GM23248 (cell line): ENCODE data around the gene CYCS. TPM values are rescaled to one million over a fixed set of nuclear protein-coding genes. Genes with fewer than 3 reads are reported as not detected.

Experiments
- DNase-seq: peaks from one replicate; pipeline ENCODE4 v3.0.0-alpha.2; 2015
- H2AFZ ChIP-seq: fragments of 200-600 bp; sonication (generic); 2 replicates; pipeline ENCODE4 v1.6.1; 2016; ENCODE audit warnings: antibody characterized with exemption
- H3F3A ChIP-seq: fragments of 200-600 bp; sonication (generic); 2 replicates; pipeline ENCODE4 v1.6.1; 2016; ENCODE audit warnings: mild to moderate bottlenecking, antibody characterized with exemption, mixed run types; ENCODE audit not compliant: insufficient read depth
- H3K27ac ChIP-seq: fragments of 200-600 bp; sonication (generic); 2 replicates; pipeline ENCODE4 v1.5.1; 2016; ENCODE audit warnings: mild to moderate bottlenecking
- H3K27me3 ChIP-seq: fragments of 200-600 bp; sonication (generic); replicated peaks from 2 replicates; pipeline ENCODE4 v1.6.1; 2016; ENCODE audit warnings: mild to moderate bottlenecking; ENCODE audit not compliant: insufficient read depth
- H3K36me3 ChIP-seq: fragments of 200-600 bp; sonication (generic); 2 replicates; pipeline ENCODE4 v1.6.1; 2016; ENCODE audit warnings: low read depth, mild to moderate bottlenecking
- H3K4me1 ChIP-seq: fragments of 200-600 bp; sonication (generic); 2 replicates; pipeline ENCODE4 v1.6.1; 2016; ENCODE audit warnings: mild to moderate bottlenecking; ENCODE audit not compliant: insufficient read depth
- H3K4me2 ChIP-seq: fragments of 200-600 bp; sonication (generic); one replicate; pipeline ENCODE4 v1.6.1; 2016; ENCODE audit warnings: mild to moderate bottlenecking; ENCODE audit not compliant: unreplicated experiment
- H3K4me3 ChIP-seq: fragments of 200-600 bp; sonication (generic); 2 replicates; pipeline ENCODE4 v1.5.1; 2016; ENCODE audit warnings: mild to moderate bottlenecking
- H3K79me2 ChIP-seq: fragments of 200-600 bp; sonication (generic); 2 replicates; pipeline ENCODE4 v1.6.1; 2016; ENCODE audit warnings: mild to moderate bottlenecking; ENCODE audit not compliant: insufficient read depth
- H3K9ac ChIP-seq: fragments of 200-600 bp; sonication (generic); 2 replicates; pipeline ENCODE4 v1.6.1; 2016; ENCODE audit warnings: mild to moderate bottlenecking
- H3K9me2 ChIP-seq: fragments of 200-600 bp; sonication (generic); 2 replicates; pipeline ENCODE4 v1.6.1; 2016; ENCODE audit warnings: mixed run types, mild to moderate bottlenecking, moderate library complexity; ENCODE audit not compliant: insufficient read depth
- H3K9me3 ChIP-seq: fragments of 200-600 bp; sonication (generic); one replicate; pipeline ENCODE4 v1.6.1; 2017; ENCODE audit warnings: low read depth
- H4K20me1 ChIP-seq: fragments of 200-600 bp; sonication (generic); 2 replicates; pipeline ENCODE4 v1.6.0; 2016; ENCODE audit not compliant: insufficient read depth
- EZH2 ChIP-seq: fragments of 200-600 bp; sonication (generic); IDR thresholded peaks from 2 replicates; pipeline ENCODE4 v1.6.1; 2018; ENCODE audit warnings: antibody characterized with exemption, mild to moderate bottlenecking; ENCODE audit not compliant: insufficient read depth, poor library complexity, severe bottlenecking
- EZH2phosphoT487 ChIP-seq: fragments of 200-600 bp; sonication (generic); IDR thresholded peaks from 2 replicates; pipeline ENCODE4 v1.6.1; 2018; ENCODE audit warnings: antibody characterized with exemption, moderate library complexity, mild to moderate bottlenecking, low read depth; ENCODE audit not compliant: insufficient read depth
- WGBS, 2 experiments: methylation state at CpG; one replicate each; pipeline ENCODE4 v1.1.6; 2015 to 2017; ENCODE audit warnings: low lambda C conversion rate in 2 of 2, low coverage in 1 of 2; ENCODE audit errors: missing lambda C conversion rate in 2 of 2; 5-methylcytosine and 5-hydroxymethylcytosine counted together
- in situ Hi-C: fragments of 300-500 bp; cut with MboI; formaldehyde crosslinking; loops from 2 replicates; pipeline ENCODE4 v1.15.0; 2020
- polyA plus RNA-seq: library from polyadenylated mRNA; unstranded; fragments of >200 nt; fragmentation: Nextera tagmentation; extraction: Ambion mirVana; gene quantifications from 2 replicates; pipeline ENCODE4 v1.2.1, GENCODE V29; 2016
- total RNA-seq: library from RNA; depleted of rRNA; stranded (reverse); fragments of >200 nt; shearing (Covaris generic); gene quantifications from 2 replicates; pipeline ENCODE4 v1.2.3, GENCODE V29; 2014

Gene CYCS
- total and polyA plus RNA-seq, 2 experiments from 2014 or later = 51.6 to 156 TPM

GRCh38 chr7:25134358-25135010 is 9.4 kb upstream of the CYCS start:
- TF ChIP-seq EZH2phosphoT487 (no peak), EZH2 (no peak)
- H2AFZ ChIP-seq = no peak overlapping the region
- 98 to 100% methylated on average over 1 of the region's 1 CpG for WGBS, 2 experiments

GRCh38 chr7:25132430-25132829 is 7.4 kb upstream of the CYCS start:
- no peaks in the 10 kb centered on the region for H3K4me1 ChIP-seq
- H3K4me3 ChIP-seq = no peak overlapping the region
- DNase-seq = no peak
- 53 to 55% methylated on average over 1 of the region's 1 CpG for WGBS, 2 experiments
- H3K36me3 ChIP-seq = no peaks in the 10 kb centered on the region
- H3K9me2 ChIP-seq = no peaks in the 10 kb centered on the region
- H4K20me1 ChIP-seq = no peaks in the 10 kb centered on the region
- no peaks in the 10 kb centered on the region for H3K79me2 ChIP-seq
- in situ Hi-C loops = no loop called here
- TF ChIP-seq EZH2 (no peak), EZH2phosphoT487 (no peak)
- H3F3A ChIP-seq = no peaks in the 10 kb centered on the region
- H3K9me3 ChIP-seq = no peaks in the 10 kb centered on the region
- H3K9ac ChIP-seq = no peak overlapping the region
- H3K27ac ChIP-seq = no peak overlapping the region
- H2AFZ ChIP-seq = peak overlapping the region; percentile 19; the same call in 1 of the 2 replicates
- H3K4me2 ChIP-seq = no peak overlapping the region
- H3K27me3 ChIP-seq = no peaks in the 10 kb centered on the region

More at GRCh38 chr7:25134358-25135010, 9.4 kb upstream of the CYCS start:
- Histone ChIP-seq H3K4me3 (no peak overlapping the region), H3K27me3 (no peaks in the 10 kb centered on the region), H3K9ac (no peak overlapping the region), H3K36me3 (no peaks in the 10 kb centered on the region), H3K4me2 (no peak overlapping the region), H4K20me1 (no peaks in the 10 kb centered on the region), H3K9me3 (no peaks in the 10 kb centered on the region), H3F3A (no peaks in the 10 kb centered on the region), H3K27ac (no peak overlapping the region), H3K79me2 (no peaks in the 10 kb centered on the region), H3K9me2 (no peaks in the 10 kb centered on the region), H3K4me1 (no peaks in the 10 kb centered on the region)
- in situ Hi-C loops = no loop called here
- no peak for DNase-seq

- Histone ChIP-seq H4K20me1 (no peaks in the 10 kb centered on the region), H3K36me3 (peaks cover 11% of the 10 kb centered on the region; the same call in 1 of the 2 replicates), H3K27ac (no peak overlapping the region), H3K9me3 (no peaks in the 10 kb centered on the region), H3K9me2 (no peaks in the 10 kb centered on the region), H2AFZ (peak overlapping the region; percentile 99), H3K27me3 (no peaks in the 10 kb centered on the region), H3K9ac (no peak overlapping the region), H3K4me2 (no peak overlapping the region), H3F3A (peaks cover 13% of the 10 kb centered on the region), H3K4me1 (peaks cover 22% of the 10 kb centered on the region), H3K79me2 (peaks cover 31% of the 10 kb centered on the region), H3K4me3 (no peak overlapping the region)
- no peak for DNase-seq
- in situ Hi-C loops = no loop called here
- 48 to 50% methylated on average over 2 of the region's 2 CpGs for WGBS, 2 experiments
- TF ChIP-seq EZH2 = no peak
- no peak for TF ChIP-seq EZH2phosphoT487
These were observed 1.7 kb upstream of the CYCS start for GRCh38 chr7:25126751-25127150.

GRCh38 chr7:25124465-25125136 is 459 bp downstream of the CYCS start:
- peak; percentile 65 for DNase-seq
- peak overlapping the region; percentile 46 for H3K27ac ChIP-seq
- H4K20me1 ChIP-seq = no peaks in the 10 kb centered on the region
- peak overlapping the region; percentile 91 for H3K4me2 ChIP-seq
- H3K4me1 ChIP-seq = peaks cover 23% of the 10 kb centered on the region
- H2AFZ ChIP-seq = peak overlapping the region; percentile 6; the same call in 1 of the 2 replicates
- peaks cover 23% of the 10 kb centered on the region for H3K36me3 ChIP-seq
- peaks cover 45% of the 10 kb centered on the region for H3K79me2 ChIP-seq
- in situ Hi-C loops = loop anchor here (25.0 kb wide), 1 partner anchor 537 kb away; no protein-coding TSS in a partner anchor
- peaks cover 13% of the 10 kb centered on the region for H3F3A ChIP-seq
- H3K9me3 ChIP-seq = no peaks in the 10 kb centered on the region
- peak overlapping the region; percentile 85 for H3K9ac ChIP-seq
- TF ChIP-seq EZH2 = no peak
- TF ChIP-seq EZH2phosphoT487 = no peak
- H3K27me3 ChIP-seq = no peaks in the 10 kb centered on the region
- peak overlapping the region; percentile 96 for H3K4me3 ChIP-seq
- WGBS, 2 experiments = 0 to 3% methylated on average over 31 to 32 of the region's 32 CpGs
- H3K9me2 ChIP-seq = no peaks in the 10 kb centered on the region
